ENCODE data around the gene ACCSL. TPM values are rescaled to one million over a fixed set of nuclear protein-coding genes. Genes with fewer than 3 reads are reported as not detected.

The ACCSL gene
- total RNA-seq, 2 donors from 2014 or later, result not detected

DNA sequence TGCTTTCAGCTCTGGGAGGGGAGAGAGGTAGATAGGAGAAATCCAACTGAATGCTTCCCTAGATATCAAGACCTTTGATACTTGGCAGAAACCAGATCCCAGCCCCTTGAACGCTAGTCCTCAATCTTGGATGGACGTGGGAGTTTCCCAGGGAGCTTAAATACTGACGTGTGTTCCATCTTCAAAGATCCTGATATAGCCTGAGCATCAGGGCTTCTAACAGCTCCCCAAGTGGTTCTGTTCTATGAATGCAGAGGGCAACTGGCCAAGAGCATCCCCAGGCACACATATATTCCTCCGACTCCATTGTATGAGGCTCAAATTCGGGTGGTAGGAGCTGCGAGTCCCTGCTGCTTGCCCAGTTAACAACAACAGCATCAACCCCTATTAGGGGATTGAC is 9.6 kb downstream of the ACCSL start:
- H3K27ac ChIP-seq, result no peak overlapping the region
- H3K9me3 ChIP-seq, result no peaks in the 10 kb centered on the region
- H3K27me3 ChIP-seq (replicated peaks; ENCODE audit: insufficient read depth), result no peaks in the 10 kb centered on the region
- TF ChIP-seq, protein P1, sequence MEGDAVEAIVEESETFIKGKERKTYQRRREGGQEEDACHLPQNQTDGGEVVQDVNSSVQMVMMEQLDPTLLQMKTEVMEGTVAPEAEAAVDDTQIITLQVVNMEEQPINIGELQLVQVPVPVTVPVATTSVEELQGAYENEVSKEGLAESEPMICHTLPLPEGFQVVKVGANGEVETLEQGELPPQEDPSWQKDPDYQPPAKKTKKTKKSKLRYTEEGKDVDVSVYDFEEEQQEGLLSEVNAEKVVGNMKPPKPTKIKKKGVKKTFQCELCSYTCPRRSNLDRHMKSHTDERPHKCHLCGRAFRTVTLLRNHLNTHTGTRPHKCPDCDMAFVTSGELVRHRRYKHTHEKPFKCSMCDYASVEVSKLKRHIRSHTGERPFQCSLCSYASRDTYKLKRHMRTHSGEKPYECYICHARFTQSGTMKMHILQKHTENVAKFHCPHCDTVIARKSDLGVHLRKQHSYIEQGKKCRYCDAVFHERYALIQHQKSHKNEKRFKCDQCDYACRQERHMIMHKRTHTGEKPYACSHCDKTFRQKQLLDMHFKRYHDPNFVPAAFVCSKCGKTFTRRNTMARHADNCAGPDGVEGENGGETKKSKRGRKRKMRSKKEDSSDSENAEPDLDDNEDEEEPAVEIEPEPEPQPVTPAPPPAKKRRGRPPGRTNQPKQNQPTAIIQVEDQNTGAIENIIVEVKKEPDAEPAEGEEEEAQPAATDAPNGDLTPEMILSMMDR (IDR thresholded peaks at IDR 0.05), result no peak
- H3K36me3 ChIP-seq, result no peaks in the 10 kb centered on the region
- no peak for DNase-seq (ENCODE audit: low spot score)
- no peaks in the 10 kb centered on the region for H3K4me1 ChIP-seq (ENCODE audit: control insufficient read depth in 1 of 2, low read depth in 2 of 2)
- H3K4me3 ChIP-seq, result no peak overlapping the region
- ATAC-seq (ENCODE audit: insufficient number of reproducible peaks, low FRiP score, low read depth), result no peak

DNA sequence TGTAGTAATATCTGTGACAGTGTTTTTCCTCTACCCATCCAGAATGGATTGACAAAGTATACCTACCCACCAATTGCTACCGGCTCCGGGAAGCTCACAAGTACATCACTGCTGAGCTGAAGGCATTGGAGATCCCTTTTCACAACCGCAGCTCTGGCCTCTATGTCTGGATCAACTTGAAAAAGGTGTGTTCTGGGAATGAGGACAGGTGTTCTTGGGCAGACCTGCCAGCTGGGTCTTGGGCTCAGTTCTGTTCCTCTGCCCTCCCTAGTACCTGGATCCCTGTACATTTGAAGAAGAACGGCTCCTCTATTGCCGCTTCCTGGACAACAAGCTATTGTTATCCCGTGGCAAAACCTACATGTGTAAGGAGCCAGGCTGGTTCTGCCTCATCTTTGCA is 10.5 kb downstream of the ACCSL start:
- TF ChIP-seq, protein P1 (IDR thresholded peaks at IDR 0.05), result no peak
- no peak overlapping the region for H3K27ac ChIP-seq
- H3K4me3 ChIP-seq, result no peak overlapping the region
- no peaks in the 10 kb centered on the region for H3K36me3 ChIP-seq
- H3K9me3 ChIP-seq, result no peaks in the 10 kb centered on the region
- no peak for DNase-seq (ENCODE audit: low spot score)
- ATAC-seq (ENCODE audit: insufficient number of reproducible peaks, low FRiP score, low read depth), result no peak
- no peaks in the 10 kb centered on the region for H3K27me3 ChIP-seq (replicated peaks; ENCODE audit: insufficient read depth)
- no peaks in the 10 kb centered on the region for H3K4me1 ChIP-seq (ENCODE audit: control insufficient read depth in 1 of 2, low read depth in 2 of 2)

DNA sequence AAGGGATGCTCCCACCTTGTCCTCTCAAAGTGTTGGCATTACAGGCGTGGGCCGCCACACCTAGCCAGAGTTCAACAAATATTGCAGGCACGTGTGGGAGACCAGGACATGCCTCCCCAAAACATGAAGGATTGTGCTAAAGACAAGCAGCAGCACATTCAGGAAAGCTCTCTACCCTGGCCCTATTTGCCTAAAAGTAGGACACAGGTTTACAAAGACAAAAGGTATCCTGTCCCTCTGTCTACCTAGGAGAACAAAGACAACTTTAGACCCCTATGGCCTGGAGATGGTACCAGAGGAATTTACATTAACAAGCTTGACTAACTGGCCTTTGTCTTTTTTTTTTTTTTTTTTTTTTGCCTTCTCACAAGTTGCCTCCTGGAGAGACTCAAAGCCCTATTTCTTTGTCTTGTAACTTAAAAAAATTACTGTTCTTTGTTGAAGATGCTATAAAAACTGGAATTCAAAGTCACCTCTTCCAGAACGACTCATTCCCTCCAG is 17.4 kb downstream of the ACCSL start:
- ATAC-seq (ENCODE audit: insufficient number of reproducible peaks, low FRiP score, low read depth) (no peak), DNase-seq (ENCODE audit: low spot score) (no peak)
- Histone ChIP-seq H3K27ac (peak overlapping the region; percentile 95), H3K9me3 (no peaks in the 10 kb centered on the region), H3K36me3 (no peaks in the 10 kb centered on the region), H3K27me3 (replicated peaks; ENCODE audit: insufficient read depth) (no peaks in the 10 kb centered on the region), H3K4me3 (peak overlapping the region; percentile 95), H3K4me1 (ENCODE audit: control insufficient read depth in 1 of 2, low read depth in 2 of 2) (peaks cover 4 to 14% of the 10 kb centered on the region in 2 donors)
- TF ChIP-seq, protein P1 (IDR thresholded peaks at IDR 0.05), result no peak

DNA sequence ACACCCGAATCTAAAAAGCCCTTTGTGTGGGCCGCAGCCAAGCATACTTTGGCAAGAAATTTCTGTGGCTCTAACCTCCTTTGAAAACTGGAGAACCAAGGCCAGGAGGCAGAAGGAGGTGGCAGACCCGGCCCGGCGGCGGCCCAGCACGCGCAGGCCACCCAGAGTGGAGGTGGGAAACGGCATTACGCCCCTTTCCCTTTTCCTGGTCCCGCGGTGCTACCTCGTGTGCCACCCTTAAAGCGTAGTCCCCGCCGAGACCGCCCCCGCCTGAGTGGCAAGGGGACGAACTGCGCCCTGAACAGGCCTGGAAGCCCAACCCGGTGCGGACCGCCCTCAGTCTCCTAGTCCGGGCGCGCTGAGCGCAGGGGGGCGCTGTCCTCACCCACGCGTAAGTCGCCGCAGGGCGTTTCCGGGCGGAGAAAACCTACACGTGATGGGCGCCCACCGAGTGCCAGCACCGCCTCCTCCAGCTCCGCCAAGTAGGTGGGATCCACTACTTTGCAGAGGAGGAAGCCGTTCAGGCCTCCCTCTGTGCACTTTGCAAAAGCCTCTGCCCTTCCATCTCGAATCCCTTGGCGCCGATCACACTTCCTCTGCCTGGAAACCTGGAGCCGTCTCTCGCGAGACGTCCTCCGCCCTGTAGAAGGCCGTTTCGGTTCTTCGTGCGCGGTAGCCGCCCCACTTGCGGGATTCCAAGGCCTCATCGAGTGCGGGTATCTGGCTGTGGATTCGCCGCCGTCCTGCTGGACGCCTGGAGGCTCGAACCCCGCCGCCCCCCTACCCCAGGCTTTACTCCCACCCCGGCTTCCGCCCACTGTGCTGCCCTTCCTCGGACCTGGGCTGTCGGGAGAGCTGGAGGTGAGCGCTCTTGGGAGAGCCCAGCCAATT is 18.3 kb downstream of the ACCSL start, which contains the start of gene ACCS:
ACCS (plus strand) TSS at position 430 of the 891 bp plus-strand sequence. CDS start 1,358 bp downstream, outside the sequence.
- Histone ChIP-seq H3K9me3 (no peaks in the 10 kb centered on the region), H3K27me3 (replicated peaks; ENCODE audit: insufficient read depth) (no peaks in the 10 kb centered on the region), H3K27ac (peak within 1 kb of the TSS; percentile 95), H3K4me3 (peak within 1 kb of the TSS; percentile 95), H3K36me3 (peaks cover under 1% of the 10 kb centered on the region), H3K4me1 (ENCODE audit: control insufficient read depth in 1 of 2, low read depth in 2 of 2) (peaks cover 4 to 14% of the 10 kb centered on the region in 2 donors)
- ATAC-seq (ENCODE audit: insufficient number of reproducible peaks, low FRiP score, low read depth) (peak; percentile 89), DNase-seq (ENCODE audit: low spot score) (peak; percentile 90)
- TF ChIP-seq, protein P1 (IDR thresholded peaks at IDR 0.05), result peak; percentile 85

DNA sequence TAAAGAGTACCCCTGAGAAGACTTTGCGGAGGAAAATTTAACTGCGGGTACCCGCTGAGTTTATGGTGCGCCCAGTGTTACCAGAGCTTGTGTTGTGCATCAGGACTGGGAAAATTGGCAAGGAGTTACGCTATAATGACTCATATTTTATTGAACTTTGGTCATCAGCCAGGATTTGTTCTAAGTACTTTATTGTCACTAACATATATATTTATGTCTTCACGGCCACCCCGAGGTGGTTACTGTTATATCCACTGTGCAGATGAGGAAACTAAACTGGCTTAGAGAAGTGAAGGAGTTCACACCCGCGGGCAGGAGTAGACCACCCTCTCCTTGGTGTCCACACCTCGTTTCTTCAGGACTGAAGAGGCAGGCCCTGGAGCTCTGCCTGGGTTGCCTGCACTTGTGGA is 19.0 kb downstream of the ACCSL start:
- Histone ChIP-seq H3K4me1 (ENCODE audit: control insufficient read depth in 1 of 2, low read depth in 2 of 2) (peaks cover 4 to 14% of the 10 kb centered on the region in 2 donors), H3K36me3 (peaks cover 7% of the 10 kb centered on the region), H3K9me3 (no peaks in the 10 kb centered on the region), H3K4me3 (peak overlapping the region; percentile 95), H3K27me3 (replicated peaks; ENCODE audit: insufficient read depth) (no peaks in the 10 kb centered on the region), H3K27ac (peak overlapping the region; percentile 95)
- ATAC-seq (ENCODE audit: insufficient number of reproducible peaks, low FRiP score, low read depth), result no peak
- TF ChIP-seq, protein P1 (IDR thresholded peaks at IDR 0.05), result no peak
- no peak for DNase-seq (ENCODE audit: low spot score)
